Pancreas (tissue), 10 donors: ENCODE measurements around the gene TRIAP1. TPM values are rescaled to one million over a fixed set of nuclear protein-coding genes. Genes with fewer than 3 reads are reported as not detected.
"Not testable (repeated sequence)": the region's sequence is repeated elsewhere in the genome, so short reads cannot be mapped to it uniquely, and the experiment has no call there.

Experiments
- ATAC-seq, 4 donors: fragments of 200-7000 bp; cut with Tn5 transposase; one replicate each; pipeline versions ENCODE4 v1.8.0 to v1.9.1; 2020; ENCODE audit warnings: mild to moderate bottlenecking in 4 of 4, moderate library complexity in 4 of 4
- DNase-seq, 6 donors: peaks; one replicate each; pipeline ENCODE4 v3.0.0-alpha.2; 2020
- FAIRE-seq: peaks from 2 replicates; lab custom pipeline; 2012; peaks lifted over from hg19 to GRCh38; lab: Jason Lieb, UNC
- H3K27ac ChIP-seq, 4 donors: fragments of 200-600 bp; sonication (generic); 1 replicate in 3 of 4; 2 replicates in 1 of 4; pipeline versions ENCODE4 v1.5.0 to v1.8.0; 2020
- H3K27me3 ChIP-seq, 4 donors: fragments of 200-600 bp; one replicate each; pipeline ENCODE4 v1.8.0; 2021
- H3K36me3 ChIP-seq, 3 donors: fragments of 200-600 bp; sonication (generic) in 1 of 3; one replicate each; pipeline versions ENCODE4 v1.5.0 to v1.8.0; 2020 to 2021
- H3K4me1 ChIP-seq, 3 donors: fragments of 200-600 bp; one replicate each; pipeline ENCODE4 v1.8.0; 2021
- H3K4me3 ChIP-seq, 4 donors: fragments of 200-600 bp; sonication (generic) in 2 of 4; one replicate each; pipeline versions ENCODE4 v1.5.0 to v1.8.0; 2020 to 2021
- H3K9me3 ChIP-seq, 4 donors: fragments of 200-600 bp; one replicate each; pipeline ENCODE4 v1.8.0; 2021
- WGBS, 2 donors: extraction: QIAGEN DNeasy Blood & Tissue Kit; methylation state at CpG; one replicate each; pipeline ENCODE4 v1.1.7; 2013; 5-methylcytosine and 5-hydroxymethylcytosine counted together
- intact Hi-C, 3 donors: fragments of 100-400 bp; cut with DNase I; formaldehyde crosslinking; loops; one replicate each; pipeline versions ENCODE4 v1.11.1 to v1.14.2; 2022
- polyA plus RNA-seq, 2 donors: library from polyadenylated mRNA; stranded (reverse); fragments of 200-250 nt; gene quantifications; one replicate each; pipeline ENCODE4 v1.2.3, GENCODE V29; 2013
- total RNA-seq, 6 donors: library from RNA; stranded (reverse); fragmentation: NEBNext Ultra II Directional in 4 of 6; extraction: Animal tissue kit (Norgen Biotek cat#: 25700) in 4 of 6; gene quantifications; one replicate each; pipeline versions ENCODE4 v1.2.1 to v1.2.4, GENCODE V29; 2021 to 2023
- TF ChIP-seq, protein P1 (sequence below), 4 donors: fragments of 200-600 bp; sonication (generic) in 3 of 4; IDR thresholded peaks; one replicate each; pipeline versions ENCODE4 v1.5.0 to v1.8.0; 2021; ENCODE audit warnings: antibody characterized with exemption in 4 of 4
- donor health status: healthy with polysubstance abuse.
- donor health status: DM: no; HTN: no; CAD: no; lungs with moderate emphysema.
- donor health status: DM: no; HTN: no; CAD: no.
- donor health status: control.
- donor health status: control.
- donor health status: Bipolar disorder and iron deficiency.
- donor health status: DM: yes; HTN: yes; CAD: no.
- donor health status: DM: no; HTN: no; CAD: no.
- donor health status: DM: no; HTN: no; CAD: no.
- donor health status: DM: yes; HTN: yes; CAD: no.

Gene TRIAP1
- total and polyA plus RNA-seq, 8 donors = 13.9 to 25.8 (median 16.3) TPM

- FAIRE-seq = no peak
- H3K4me1 ChIP-seq = peaks cover 11 to 25% (median 15%) of the 10 kb centered on the region in 3 donors
- ATAC-seq = peak; percentile 64 to 75 (median 72)
- TF ChIP-seq, protein P1, sequence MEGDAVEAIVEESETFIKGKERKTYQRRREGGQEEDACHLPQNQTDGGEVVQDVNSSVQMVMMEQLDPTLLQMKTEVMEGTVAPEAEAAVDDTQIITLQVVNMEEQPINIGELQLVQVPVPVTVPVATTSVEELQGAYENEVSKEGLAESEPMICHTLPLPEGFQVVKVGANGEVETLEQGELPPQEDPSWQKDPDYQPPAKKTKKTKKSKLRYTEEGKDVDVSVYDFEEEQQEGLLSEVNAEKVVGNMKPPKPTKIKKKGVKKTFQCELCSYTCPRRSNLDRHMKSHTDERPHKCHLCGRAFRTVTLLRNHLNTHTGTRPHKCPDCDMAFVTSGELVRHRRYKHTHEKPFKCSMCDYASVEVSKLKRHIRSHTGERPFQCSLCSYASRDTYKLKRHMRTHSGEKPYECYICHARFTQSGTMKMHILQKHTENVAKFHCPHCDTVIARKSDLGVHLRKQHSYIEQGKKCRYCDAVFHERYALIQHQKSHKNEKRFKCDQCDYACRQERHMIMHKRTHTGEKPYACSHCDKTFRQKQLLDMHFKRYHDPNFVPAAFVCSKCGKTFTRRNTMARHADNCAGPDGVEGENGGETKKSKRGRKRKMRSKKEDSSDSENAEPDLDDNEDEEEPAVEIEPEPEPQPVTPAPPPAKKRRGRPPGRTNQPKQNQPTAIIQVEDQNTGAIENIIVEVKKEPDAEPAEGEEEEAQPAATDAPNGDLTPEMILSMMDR (IDR thresholded peaks at IDR 0.05) = no peak
- no peaks in the 10 kb centered on the region for H3K27me3 ChIP-seq
- peak; percentile 65 to 92 (median 86) for DNase-seq
- H3K4me3 ChIP-seq = no peak overlapping the region
- no peaks in the 10 kb centered on the region for H3K9me3 ChIP-seq
- H3K27ac ChIP-seq = peak overlapping the region; percentile 67 to 76 (median 68)
- WGBS, 2 donors = 41 to 52% methylated on average over 7 of the region's 7 CpGs
- intact Hi-C loops = no loop called here
- peaks cover 0 to 35% (median 23%) of the 10 kb centered on the region in 3 donors for H3K36me3 ChIP-seq
Observed at GRCh38 chr12:120455302-120455701, 9.1 kb upstream of the TRIAP1 start.

DNA sequence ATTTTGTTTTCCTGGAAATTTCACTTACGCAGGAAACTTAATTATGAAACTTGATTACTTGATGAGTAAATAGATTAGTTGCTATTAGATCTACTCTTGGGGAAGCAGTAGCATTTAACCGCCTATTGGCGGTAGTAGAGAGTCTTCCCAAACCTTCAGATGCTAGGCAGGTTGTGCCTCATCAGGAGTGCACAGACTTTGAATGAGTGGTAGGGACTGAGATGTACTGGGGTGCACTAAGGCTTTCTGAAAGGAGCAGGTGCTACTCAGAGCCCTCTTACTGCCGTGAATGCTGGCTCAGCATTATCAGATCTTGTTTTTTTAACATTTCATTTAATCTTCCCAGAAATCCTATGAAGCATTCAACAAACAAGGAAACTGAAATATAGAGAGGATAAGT lies 7.8 kb upstream of the TRIAP1 start:
- H3K4me1 ChIP-seq = peaks cover 11 to 30% (median 15%) of the 10 kb centered on the region in 3 donors
- DNase-seq (no peak), ATAC-seq (peak in 3 of 4 donors; percentile 19 to 44 (median 33)), FAIRE-seq (peak; percentile 34)
- peak overlapping the region; percentile 66 to 76 (median 68) for H3K27ac ChIP-seq
- no peaks in the 10 kb centered on the region for H3K27me3 ChIP-seq
- intact Hi-C loops = no loop called here
- H3K4me3 ChIP-seq = no peak overlapping the region
- H3K36me3 ChIP-seq = peaks cover 0 to 22% (median 11%) of the 10 kb centered on the region in 3 donors
- TF ChIP-seq, protein P1 (IDR thresholded peaks at IDR 0.05) = peak in 3 of 4 donors; percentile 24 to 30 (median 25)
- 35 to 39% methylated on average over 4 of the region's 4 CpGs for WGBS, 2 donors
- no peaks in the 10 kb centered on the region for H3K9me3 ChIP-seq

DNA sequence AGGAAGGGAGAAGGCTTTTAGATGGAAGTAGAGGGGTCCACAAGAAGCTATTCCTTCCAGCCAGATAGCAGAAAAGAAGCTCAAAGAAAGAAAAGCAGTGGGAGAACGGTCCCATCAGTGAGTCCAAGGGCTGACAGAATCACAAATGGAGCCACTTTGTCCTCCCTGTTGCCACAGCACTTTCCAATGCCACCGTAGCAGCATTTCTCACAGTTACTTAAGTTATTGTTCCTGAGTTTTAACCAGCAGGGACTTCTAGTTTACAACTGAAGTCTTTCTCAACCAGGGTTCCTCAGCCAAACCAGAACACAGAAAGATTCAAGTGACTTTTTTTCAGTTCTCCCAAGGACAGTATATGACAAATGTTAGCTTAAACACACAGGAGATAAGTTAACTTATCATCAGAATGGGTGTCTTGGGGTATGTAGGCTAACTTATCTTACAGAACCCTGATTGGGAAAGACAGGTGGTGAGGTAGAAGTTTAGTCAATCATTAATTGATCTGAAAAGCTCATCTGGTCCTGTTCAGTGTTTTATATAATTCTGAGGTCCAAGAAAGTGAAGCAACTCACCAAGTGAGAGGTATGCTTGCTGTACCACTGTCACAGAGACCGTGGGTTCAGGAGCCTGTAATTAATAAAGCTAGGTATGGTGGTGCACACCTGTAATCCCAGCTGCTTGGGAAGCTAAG lies 7.0 kb upstream of the TRIAP1 start:
- Histone ChIP-seq H3K4me3 (no peak overlapping the region), H3K27ac (peak overlapping the region; percentile 51 to 76 (median 66)), H3K9me3 (no peaks in the 10 kb centered on the region), H3K4me1 (peaks cover 11 to 31% (median 15%) of the 10 kb centered on the region in 3 donors), H3K27me3 (no peaks in the 10 kb centered on the region), H3K36me3 (peaks cover 0 to 18% (median 5%) of the 10 kb centered on the region in 3 donors)
- intact Hi-C loops = no loop called here
- TF ChIP-seq, protein P1 (IDR thresholded peaks at IDR 0.05) = no peak
- no peak for FAIRE-seq
- ATAC-seq = peak; percentile 59 to 75 (median 68)
- 29 to 37% methylated on average over 3 of the region's 3 CpGs for WGBS, 2 donors
- peak in 1 of 6 donors; percentile 51 for DNase-seq

- ATAC-seq = peak; percentile 40 to 54 (median 46)
- H3K27me3 ChIP-seq, H3K4me3 ChIP-seq, FAIRE-seq, intact Hi-C loops, H3K9me3 ChIP-seq: not testable (repeated sequence)
- DNase-seq = peak in 4 of 6 donors; percentile 47 to 69 (median 64)
- WGBS, 2 donors = 43 to 47% methylated on average over 5 of the region's 5 CpGs
- Histone ChIP-seq H3K4me1 (peaks cover 11 to 37% (median 18%) of the 10 kb centered on the region in 3 donors), H3K36me3 (peaks cover 0 to 12% (median 0%) of the 10 kb centered on the region in 3 donors), H3K27ac (peak overlapping the region; percentile 51 to 76 (median 66))
Observed at GRCh38 chr12:120452524-120452923, 6.3 kb upstream of the TRIAP1 start.

- WGBS, 2 donors = 81 to 90% methylated on average over 4 of the region's 4 CpGs
- Histone ChIP-seq H3K4me3 (peak overlapping the region in 2 of 4 donors; percentile 74 to 97), H3K27ac (no peak overlapping the region), H3K27me3 (no peaks in the 10 kb centered on the region), H3K36me3 (peaks cover 0 to 16% (median 0%) of the 10 kb centered on the region in 3 donors), H3K9me3 (no peaks in the 10 kb centered on the region), H3K4me1 (peaks cover 6 to 26% (median 11%) of the 10 kb centered on the region in 3 donors)
- TF ChIP-seq, protein P1 (IDR thresholded peaks at IDR 0.05) = no peak
- intact Hi-C loops = no loop called here
- FAIRE-seq (no peak), ATAC-seq (no peak), DNase-seq (no peak)
Observed at GRCh38 chr12:120447992-120448391, 1.8 kb upstream of the TRIAP1 start.

DNA sequence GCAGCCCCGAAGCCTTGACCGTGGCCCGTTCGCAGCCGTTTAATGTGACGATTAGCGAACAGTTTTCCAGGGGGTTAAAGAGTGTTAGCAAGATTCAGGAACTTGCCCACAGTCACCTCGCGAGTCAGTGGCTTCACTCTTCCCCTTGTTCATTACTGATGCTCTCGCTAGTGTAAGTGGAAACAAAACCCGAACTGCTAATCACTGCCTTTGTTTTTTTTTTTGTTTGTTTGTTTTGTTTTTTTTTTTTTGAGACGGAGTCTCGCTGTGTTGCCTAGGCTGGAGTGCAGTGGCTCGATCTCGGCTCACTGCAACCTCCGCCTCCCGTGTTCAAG lies 627 bp upstream of the TRIAP1 start:
- peaks cover 0 to 25% (median 0%) of the 10 kb centered on the region in 3 donors for H3K36me3 ChIP-seq
- H3K27ac ChIP-seq = peak overlapping the region; percentile 89 to 94 (median 92)
- DNase-seq, ATAC-seq, H3K9me3 ChIP-seq, FAIRE-seq, H3K27me3 ChIP-seq, intact Hi-C loops: not testable (repeated sequence)
- peaks cover 6 to 22% (median 11%) of the 10 kb centered on the region in 3 donors for H3K4me1 ChIP-seq
- 2% methylated on average over 17 of the region's 17 CpGs for WGBS, 2 donors
- H3K4me3 ChIP-seq = peak overlapping the region; percentile 70 to 97 (median 85)
